Upper lobe of left lung (tissue), 4 donors: Measurements from ENCODE around the gene OR10X1.

ENCODE experiments used
- CTCF ChIP-seq, 6 experiments: fragments of 450-650 bp in 4 of 6; fragments of 200-600 bp in 2 of 6; sonication (generic) in 2 of 6; IDR thresholded peaks; one replicate each; pipeline ENCODE4 v1.5.1; 2016 to 2019; ENCODE audit warnings: antibody characterized with exemption in 6 of 6
- EP300 ChIP-seq, 4 donors: sonication (generic); formaldehyde crosslinking; IDR thresholded peaks; one replicate each; pipeline ENCODE4 v1.5.1; 2017; ENCODE audit warnings: antibody characterized with exemption in 4 of 4, control low read depth in 2 of 4
- POLR2A ChIP-seq, 4 donors: fragments of 450-650 bp; IDR thresholded peaks; one replicate each; pipeline ENCODE4 v1.5.1; 2016 to 2017; ENCODE audit warnings: antibody characterized with exemption in 4 of 4, mild to moderate bottlenecking in 2 of 4
- POLR2AphosphoS5 ChIP-seq, 2 donors: sonication (generic); formaldehyde crosslinking; IDR thresholded peaks; one replicate each; pipeline ENCODE4 v1.5.1; 2017; ENCODE audit warnings: antibody characterized with exemption in 2 of 2

DNA sequence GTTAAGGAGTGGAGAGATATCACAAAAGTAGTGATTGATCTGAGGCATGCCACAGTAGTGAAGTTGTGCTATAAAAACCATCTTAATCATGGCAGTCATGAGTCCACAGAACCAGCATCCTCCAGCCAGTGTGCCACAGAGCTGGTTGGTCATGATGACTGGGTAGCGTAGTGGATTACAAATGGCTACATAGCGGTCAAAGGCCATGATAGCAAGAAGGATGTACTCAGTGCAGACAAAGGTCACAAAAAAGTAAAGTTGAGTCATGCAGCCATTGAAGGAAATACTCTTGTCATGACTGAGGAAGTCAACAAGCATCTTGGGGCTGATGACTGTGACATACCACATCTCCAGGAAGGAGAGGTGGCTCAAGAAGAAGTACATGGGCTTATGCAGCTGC is 32.2 kb downstream of the OR10X1 start:
- TF ChIP-seq CTCF (IDR thresholded peaks at IDR 0.05) (no peak), POLR2A (IDR thresholded peaks at IDR 0.05) (no peak), POLR2AphosphoS5 (IDR thresholded peaks at IDR 0.05) (no peak), EP300 (IDR thresholded peaks at IDR 0.05) (no peak)
